SH-SY5Y (cell line): Measurements from ENCODE around the gene TMEM255A.

Experiments
- GATA2 ChIP-seq: IDR thresholded peaks from 2 replicates; pipeline ENCODE4 v1.6.1; 2011; ENCODE audit warnings: mild to moderate bottlenecking, low read depth, low read length
- GATA3 ChIP-seq: IDR thresholded peaks from 2 replicates; pipeline ENCODE4 v1.6.1; 2011; ENCODE audit warnings: low read depth, mild to moderate bottlenecking, low read length, moderate library complexity

GRCh38 chrX:120287513-120288112 is 23.6 kb downstream of the TMEM255A start:
- no peak for TF ChIP-seq GATA2
- no peak for TF ChIP-seq GATA3
